Urinary bladder (tissue), 2 donors: ENCODE measurements around the gene KRT28. TPM values are rescaled to one million over a fixed set of nuclear protein-coding genes. Genes with fewer than 3 reads are reported as not detected.

ENCODE experiments used
- polyA plus RNA-seq: library from polyadenylated mRNA; stranded (reverse); fragments of 200-250 nt; gene quantifications from one replicate; pipeline ENCODE4 v1.2.3, GENCODE V29; 2013
- total RNA-seq: library from RNA; depleted of rRNA; stranded (reverse); fragments of >200 nt; gene quantifications from one replicate; pipeline ENCODE4 v1.2.3, GENCODE V29; 2014
- donor health status: healthy.

Gene KRT28
- total and polyA plus RNA-seq, 2 donors, result not detected

Other genes starting within 250 kb of the KRT28 start
- gene CCR7, start 234.5 kb downstream of the KRT28 start, total RNA-seq, result 0.58 TPM
- 0.39 TPM for gene CCR7, start 234.5 kb downstream of the KRT28 start, polyA plus RNA-seq
- 126 TPM for gene SMARCE1, start 152.1 kb downstream of the KRT28 start, total RNA-seq
- gene SMARCE1, start 152.1 kb downstream of the KRT28 start, polyA plus RNA-seq, result 97.6 TPM
- 1.1 TPM for gene KRT222, start 134.8 kb downstream of the KRT28 start, total RNA-seq
- 0.65 TPM for gene KRT222, start 134.8 kb downstream of the KRT28 start, polyA plus RNA-seq
- gene KRT24, start 96.2 kb downstream of the KRT28 start, total RNA-seq, result 0.26 TPM
- gene KRT24, start 96.2 kb downstream of the KRT28 start, polyA plus RNA-seq, result 4.7 TPM
- gene KRT25, start 44.6 kb downstream of the KRT28 start, total RNA-seq, result not detected
- gene KRT25, start 44.6 kb downstream of the KRT28 start, polyA plus RNA-seq, result not detected
- not detected for gene KRT26, start 27.8 kb downstream of the KRT28 start, total RNA-seq
- gene KRT26, start 27.8 kb downstream of the KRT28 start, polyA plus RNA-seq, result not detected
- not detected for gene KRT27, start 17.4 kb downstream of the KRT28 start, total RNA-seq
- gene KRT27, start 17.4 kb downstream of the KRT28 start, polyA plus RNA-seq, result not detected
- 4.8 TPM for gene KRT10, start 22.7 kb upstream of the KRT28 start, total RNA-seq
- gene KRT10, start 22.7 kb upstream of the KRT28 start, polyA plus RNA-seq, result 21.5 TPM
- not detected for gene KRT12, start 67.3 kb upstream of the KRT28 start, total RNA-seq
- not detected for gene KRT12, start 67.3 kb upstream of the KRT28 start, polyA plus RNA-seq
- 23.2 TPM for gene KRT20, start 85.3 kb upstream of the KRT28 start, total RNA-seq
- gene KRT20, start 85.3 kb upstream of the KRT28 start, polyA plus RNA-seq, result 2.2 TPM
- gene KRT23, start 137.7 kb upstream of the KRT28 start, total RNA-seq, result 14.7 TPM
- 0.87 TPM for gene KRT23, start 137.7 kb upstream of the KRT28 start, polyA plus RNA-seq
- not detected for gene KRT39, start 167.0 kb upstream of the KRT28 start, total RNA-seq
- not detected for gene KRT39, start 167.0 kb upstream of the KRT28 start, polyA plus RNA-seq
- gene KRT40, start 184.4 kb upstream of the KRT28 start, total RNA-seq, result not detected
- not detected for gene KRT40, start 184.4 kb upstream of the KRT28 start, polyA plus RNA-seq
- not detected for gene KRTAP3-3, start 194.2 kb upstream of the KRT28 start, total RNA-seq
- gene KRTAP3-3, start 194.2 kb upstream of the KRT28 start, polyA plus RNA-seq, result not detected
- gene KRTAP3-2, start 199.9 kb upstream of the KRT28 start, total RNA-seq, result not detected
- gene KRTAP3-2, start 199.9 kb upstream of the KRT28 start, polyA plus RNA-seq, result not detected
- gene KRTAP3-1, start 209.2 kb upstream of the KRT28 start, total RNA-seq, result not detected
- gene KRTAP3-1, start 209.2 kb upstream of the KRT28 start, polyA plus RNA-seq, result not detected
- gene KRTAP1-5, start 227.2 kb upstream of the KRT28 start, total RNA-seq, result not detected
- gene KRTAP1-5, start 227.2 kb upstream of the KRT28 start, polyA plus RNA-seq, result 0.11 TPM
- gene KRTAP1-4, start 230.2 kb upstream of the KRT28 start, total RNA-seq, result not detected
- gene KRTAP1-4, start 230.2 kb upstream of the KRT28 start, polyA plus RNA-seq, result not detected
- not detected for gene KRTAP1-3, start 234.9 kb upstream of the KRT28 start, total RNA-seq
- not detected for gene KRTAP1-3, start 234.9 kb upstream of the KRT28 start, polyA plus RNA-seq
- gene KRTAP1-1, start 241.5 kb upstream of the KRT28 start, total RNA-seq, result not detected
- not detected for gene KRTAP1-1, start 241.5 kb upstream of the KRT28 start, polyA plus RNA-seq
- gene KRTAP2-1, start 247.4 kb upstream of the KRT28 start, total RNA-seq, result not detected
- not detected for gene KRTAP2-1, start 247.4 kb upstream of the KRT28 start, polyA plus RNA-seq